Measurements from ENCODE around the gene SENP6.

Gene SENP6

GRCh38 chr6:75603106-75603420 lies 1.4 kb downstream of the SENP6 start:
- no peaks in the 10 kb centered on the region for H3K36me3 ChIP-seq (ENCODE audit: control insufficient read depth, insufficient read depth, low read length)
- H2BK120ac ChIP-seq (ENCODE audit: low read depth, low read length) = no peak overlapping the region
- H2BK15ac ChIP-seq (replicated peaks; ENCODE audit: low read depth) = no peak overlapping the region
- no peak overlapping the region for H3K23ac ChIP-seq (ENCODE audit: low read length)
- H3K4me1 ChIP-seq (ENCODE audit: control insufficient read depth, low read depth, low read length) = no peaks in the 10 kb centered on the region
- H3K4me3 ChIP-seq (ENCODE audit: low read length) = peak overlapping the region; percentile 54
- H3K56ac ChIP-seq (ENCODE audit: low read length) = peak overlapping the region; percentile 96
- no peak overlapping the region for H2AK5ac ChIP-seq (ENCODE audit: low read length)
- no peak overlapping the region for H3K4ac ChIP-seq (ENCODE audit: low read depth, low read length)
- H3K4me2 ChIP-seq (ENCODE audit: low read length) = peak overlapping the region; percentile 22
- H2BK5ac ChIP-seq (ENCODE audit: low read length) = no peak overlapping the region
- no peak for DNase-seq
- H4K5ac ChIP-seq (ENCODE audit: low read length) = no peak overlapping the region
- no peak overlapping the region for H3K27ac ChIP-seq (ENCODE audit: low read depth, low read length)
- no peak overlapping the region for H3K18ac ChIP-seq (ENCODE audit: low read length)
- H3K9ac ChIP-seq (ENCODE audit: low read length) = peak overlapping the region; percentile 98
- H3K79me1 ChIP-seq (ENCODE audit: low read length) = no peaks in the 10 kb centered on the region
- no peak overlapping the region for H4K8ac ChIP-seq (ENCODE audit: low read depth, low read length)
- no peaks in the 10 kb centered on the region for H3K27me3 ChIP-seq (ENCODE audit: insufficient read depth, low read length, poor library complexity)
- WGBS (ENCODE audit: extremely low coverage, insufficient coverage, low lambda C conversion rate) = no CpG with 5 or more reads among the region's 2 CpGs
- H3K79me2 ChIP-seq (ENCODE audit: control insufficient read depth, insufficient read depth, low read length) = peaks cover 54% of the 10 kb centered on the region

GRCh38 chr6:75604294-75604693 lies 2.6 kb downstream of the SENP6 start:
- Histone ChIP-seq H3K27ac (ENCODE audit: low read depth, low read length) (no peak overlapping the region), H3K4me3 (ENCODE audit: low read length) (no peak overlapping the region), H4K5ac (ENCODE audit: low read length) (no peak overlapping the region), H4K8ac (ENCODE audit: low read depth, low read length) (no peak overlapping the region), H3K9ac (ENCODE audit: low read length) (no peak overlapping the region), H2BK5ac (ENCODE audit: low read length) (no peak overlapping the region), H3K79me1 (ENCODE audit: low read length) (no peaks in the 10 kb centered on the region), H2BK120ac (ENCODE audit: low read depth, low read length) (no peak overlapping the region), H3K18ac (ENCODE audit: low read length) (no peak overlapping the region), H2AK5ac (ENCODE audit: low read length) (no peak overlapping the region), H3K27me3 (ENCODE audit: insufficient read depth, low read length, poor library complexity) (no peaks in the 10 kb centered on the region), H2BK15ac (replicated peaks; ENCODE audit: low read depth) (no peak overlapping the region), H3K4me1 (ENCODE audit: control insufficient read depth, low read depth, low read length) (no peaks in the 10 kb centered on the region), H3K36me3 (ENCODE audit: control insufficient read depth, insufficient read depth, low read length) (no peaks in the 10 kb centered on the region), H3K79me2 (ENCODE audit: control insufficient read depth, insufficient read depth, low read length) (peaks cover 63% of the 10 kb centered on the region), H3K4me2 (ENCODE audit: low read length) (no peak overlapping the region), H3K4ac (ENCODE audit: low read depth, low read length) (no peak overlapping the region), H3K23ac (ENCODE audit: low read length) (no peak overlapping the region), H3K56ac (ENCODE audit: low read length) (no peak overlapping the region)
- DNase-seq = no peak
- WGBS (ENCODE audit: extremely low coverage, insufficient coverage, low lambda C conversion rate) = no CpG with 5 or more reads among the region's 16 CpGs

- no peak overlapping the region for H2BK5ac ChIP-seq (ENCODE audit: low read length)
Measured at GRCh38 chr6:75605635-75606034, 4.0 kb downstream of the SENP6 start.

GRCh38 chr6:75608304-75608703 lies 6.6 kb downstream of the SENP6 start:
- H3K79me1 ChIP-seq (ENCODE audit: low read length) = no peaks in the 10 kb centered on the region
- no peak overlapping the region for H3K23ac ChIP-seq (ENCODE audit: low read length)
- H2AK5ac ChIP-seq (ENCODE audit: low read length) = no peak overlapping the region
- peaks cover 87% of the 10 kb centered on the region for H3K79me2 ChIP-seq (ENCODE audit: control insufficient read depth, insufficient read depth, low read length)
- H3K56ac ChIP-seq (ENCODE audit: low read length) = no peak overlapping the region
- no peak overlapping the region for H3K9ac ChIP-seq (ENCODE audit: low read length)
- no CpG with 5 or more reads among the region's 3 CpGs for WGBS (ENCODE audit: extremely low coverage, insufficient coverage, low lambda C conversion rate)
- H3K27ac ChIP-seq (ENCODE audit: low read depth, low read length) = no peak overlapping the region
- H3K18ac ChIP-seq (ENCODE audit: low read length) = no peak overlapping the region
- no peak overlapping the region for H4K8ac ChIP-seq (ENCODE audit: low read depth, low read length)
- H2BK15ac ChIP-seq (replicated peaks; ENCODE audit: low read depth) = no peak overlapping the region
- no peak for DNase-seq
- no peak overlapping the region for H3K4ac ChIP-seq (ENCODE audit: low read depth, low read length)
- H3K36me3 ChIP-seq (ENCODE audit: control insufficient read depth, insufficient read depth, low read length) = no peaks in the 10 kb centered on the region
- no peak overlapping the region for H2BK120ac ChIP-seq (ENCODE audit: low read depth, low read length)
- H3K4me2 ChIP-seq (ENCODE audit: low read length) = no peak overlapping the region
- peaks cover 2% of the 10 kb centered on the region for H3K4me1 ChIP-seq (ENCODE audit: control insufficient read depth, low read depth, low read length)
- no peak overlapping the region for H4K5ac ChIP-seq (ENCODE audit: low read length)
- no peaks in the 10 kb centered on the region for H3K27me3 ChIP-seq (ENCODE audit: insufficient read depth, low read length, poor library complexity)
- no peak overlapping the region for H2BK5ac ChIP-seq (ENCODE audit: low read length)
- no peak overlapping the region for H3K4me3 ChIP-seq (ENCODE audit: low read length)

More at GRCh38 chr6:75605635-75606034, 4.0 kb downstream of the SENP6 start:
- no peak overlapping the region for H2BK120ac ChIP-seq (ENCODE audit: low read depth, low read length)
- H3K4me1 ChIP-seq (ENCODE audit: control insufficient read depth, low read depth, low read length) = peaks cover 2% of the 10 kb centered on the region
- H3K23ac ChIP-seq (ENCODE audit: low read length) = no peak overlapping the region
- no peak overlapping the region for H3K4me3 ChIP-seq (ENCODE audit: low read length)
- no peak overlapping the region for H3K4me2 ChIP-seq (ENCODE audit: low read length)
- H4K8ac ChIP-seq (ENCODE audit: low read depth, low read length) = no peak overlapping the region
- no peak overlapping the region for H4K5ac ChIP-seq (ENCODE audit: low read length)
- no peak overlapping the region for H3K9ac ChIP-seq (ENCODE audit: low read length)
- no peak overlapping the region for H2BK15ac ChIP-seq (replicated peaks; ENCODE audit: low read depth)
- 100% methylated on average over 1 of the region's 4 CpGs for WGBS (ENCODE audit: extremely low coverage, insufficient coverage, low lambda C conversion rate)
- H3K79me2 ChIP-seq (ENCODE audit: control insufficient read depth, insufficient read depth, low read length) = peaks cover 75% of the 10 kb centered on the region
- no peak overlapping the region for H3K4ac ChIP-seq (ENCODE audit: low read depth, low read length)
- no peak for DNase-seq
- H3K36me3 ChIP-seq (ENCODE audit: control insufficient read depth, insufficient read depth, low read length) = no peaks in the 10 kb centered on the region
- no peaks in the 10 kb centered on the region for H3K79me1 ChIP-seq (ENCODE audit: low read length)
- H2AK5ac ChIP-seq (ENCODE audit: low read length) = no peak overlapping the region
- no peak overlapping the region for H3K18ac ChIP-seq (ENCODE audit: low read length)
- H3K27me3 ChIP-seq (ENCODE audit: insufficient read depth, low read length, poor library complexity) = no peaks in the 10 kb centered on the region
- H3K27ac ChIP-seq (ENCODE audit: low read depth, low read length) = no peak overlapping the region
- no peak overlapping the region for H3K56ac ChIP-seq (ENCODE audit: low read length)

GRCh38 chr6:75608956-75609533 lies 7.4 kb downstream of the SENP6 start:
- Histone ChIP-seq H3K36me3 (ENCODE audit: control insufficient read depth, insufficient read depth, low read length) (no peaks in the 10 kb centered on the region), H2AK5ac (ENCODE audit: low read length) (no peak overlapping the region), H3K79me1 (ENCODE audit: low read length) (no peaks in the 10 kb centered on the region), H2BK15ac (replicated peaks; ENCODE audit: low read depth) (no peak overlapping the region), H3K27me3 (ENCODE audit: insufficient read depth, low read length, poor library complexity) (no peaks in the 10 kb centered on the region), H3K4me2 (ENCODE audit: low read length) (no peak overlapping the region), H3K23ac (ENCODE audit: low read length) (no peak overlapping the region), H3K9ac (ENCODE audit: low read length) (no peak overlapping the region), H3K18ac (ENCODE audit: low read length) (no peak overlapping the region), H4K5ac (ENCODE audit: low read length) (no peak overlapping the region), H3K4me3 (ENCODE audit: low read length) (no peak overlapping the region), H3K79me2 (ENCODE audit: control insufficient read depth, insufficient read depth, low read length) (peaks cover 84% of the 10 kb centered on the region), H3K27ac (ENCODE audit: low read depth, low read length) (no peak overlapping the region), H3K4me1 (ENCODE audit: control insufficient read depth, low read depth, low read length) (peaks cover 2% of the 10 kb centered on the region), H3K4ac (ENCODE audit: low read depth, low read length) (no peak overlapping the region), H2BK120ac (ENCODE audit: low read depth, low read length) (no peak overlapping the region), H4K8ac (ENCODE audit: low read depth, low read length) (no peak overlapping the region), H3K56ac (ENCODE audit: low read length) (no peak overlapping the region), H2BK5ac (ENCODE audit: low read length) (no peak overlapping the region)
- no peak for DNase-seq
- no CpG with 5 or more reads among the region's 4 CpGs for WGBS (ENCODE audit: extremely low coverage, insufficient coverage, low lambda C conversion rate)

Data from mesendoderm (in vitro differentiated cells).